Esophagus muscularis mucosa (tissue), 3 donors: ENCODE measurements around the gene USP17L19.
"Not testable (repeated sequence)": the region's sequence is repeated elsewhere in the genome, so short reads cannot be mapped to it uniquely, and the experiment has no call there.

Experiments
- CTCF ChIP-seq, 3 experiments: fragments of 200-600 bp in 2 of 3; fragments of 450-650 bp in 1 of 3; sonication (generic) in 2 of 3; IDR thresholded peaks; one replicate each; pipeline ENCODE4 v1.5.1; 2017 to 2019; ENCODE audit warnings: antibody characterized with exemption in 3 of 3, mild to moderate bottlenecking in 2 of 3, moderate library complexity in 1 of 3
- POLR2AphosphoS5 ChIP-seq, 2 donors: sonication (generic); formaldehyde crosslinking; IDR thresholded peaks; one replicate each; pipeline ENCODE4 v1.6.1; 2017; ENCODE audit warnings: antibody characterized with exemption in 2 of 2

DNA sequence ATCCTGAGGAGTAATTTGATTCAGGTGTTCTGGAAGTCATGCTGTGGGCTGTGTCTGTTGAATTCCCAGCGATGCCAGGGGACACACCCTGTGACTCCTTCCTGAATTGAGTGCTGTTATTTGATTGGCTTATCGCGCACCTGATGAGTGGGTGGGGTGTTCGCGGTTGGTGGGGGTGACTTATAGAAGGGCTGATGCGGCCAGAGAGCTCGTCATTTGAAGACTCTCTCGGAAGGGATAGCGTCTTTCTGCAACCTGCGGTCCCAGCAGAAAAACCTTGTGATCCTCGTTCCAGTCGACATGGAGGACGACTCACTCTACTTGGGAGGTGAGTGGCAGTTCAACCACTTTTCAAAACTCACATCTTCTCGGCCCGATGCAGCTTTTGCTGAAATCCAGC is 4.6 kb downstream of the USP17L19 start, which contains the start of gene USP17L20:
- not testable (repeated sequence) for TF ChIP-seq CTCF, POLR2AphosphoS5 (IDR thresholded peaks at IDR 0.05)
